Immature natural killer cell (primary cell): Measurements from ENCODE around the gene PTGER2. TPM values are rescaled to one million over a fixed set of nuclear protein-coding genes. Genes with fewer than 3 reads are reported as not detected.
A peak's percentile ranks its signal among the peaks of the same experiment; 100 is the strongest.

Experiments used
- DNase-seq, 3 donors: peaks; one replicate each; pipeline ENCODE4 v3.0.0; 2022; ENCODE audit warnings: mixed read lengths in 1 of 3
- H3K27ac Mint-ChIP-seq, 6 donors: one replicate each; pipeline ENCODE4 v1.8.0; 2020; ENCODE audit warnings: mixed read lengths in 6 of 6, mild to moderate bottlenecking in 5 of 6, inconsistent platforms in 4 of 6, moderate library complexity in 3 of 6
- H3K27me3 Mint-ChIP-seq, 3 donors: one replicate each; pipeline ENCODE4 v1.8.0; 2020 to 2021; ENCODE audit warnings: low read depth in 3 of 3, mild to moderate bottlenecking in 3 of 3, mixed read lengths in 3 of 3, moderate library complexity in 3 of 3, inconsistent platforms in 1 of 3
- H3K36me3 Mint-ChIP-seq, 3 donors: one replicate each; pipeline ENCODE4 v1.8.0; 2020; ENCODE audit warnings: mixed read lengths in 3 of 3, inconsistent platforms in 2 of 3, mild to moderate bottlenecking in 2 of 3
- H3K4me1 Mint-ChIP-seq, 2 donors: one replicate each; pipeline ENCODE4 v1.8.0; 2020; ENCODE audit warnings: inconsistent platforms in 2 of 2, mild to moderate bottlenecking in 2 of 2, mixed read lengths in 2 of 2, moderate library complexity in 1 of 2
- H3K4me3 Mint-ChIP-seq, 5 donors: one replicate each; pipeline ENCODE4 v1.8.0; 2020; ENCODE audit warnings: mild to moderate bottlenecking in 5 of 5, mixed read lengths in 5 of 5, inconsistent platforms in 3 of 5, moderate library complexity in 3 of 5
- H3K9me3 Mint-ChIP-seq, 6 donors: one replicate each; pipeline ENCODE4 v1.8.0; 2020; ENCODE audit warnings: mild to moderate bottlenecking in 6 of 6, mixed read lengths in 6 of 6, inconsistent platforms in 4 of 6, moderate library complexity in 3 of 6
- polyA plus RNA-seq, 3 donors: library from polyadenylated mRNA; unstranded; fragments of 300-500 nt; fragmentation: Illumina TruSeq; gene quantifications; one replicate each; pipeline ENCODE4 v1.2.3, GENCODE V29; 2021

PTGER2 gene
- polyA plus RNA-seq, 3 donors from 2014 or later = 154 to 252 (median 250) TPM

DNA sequence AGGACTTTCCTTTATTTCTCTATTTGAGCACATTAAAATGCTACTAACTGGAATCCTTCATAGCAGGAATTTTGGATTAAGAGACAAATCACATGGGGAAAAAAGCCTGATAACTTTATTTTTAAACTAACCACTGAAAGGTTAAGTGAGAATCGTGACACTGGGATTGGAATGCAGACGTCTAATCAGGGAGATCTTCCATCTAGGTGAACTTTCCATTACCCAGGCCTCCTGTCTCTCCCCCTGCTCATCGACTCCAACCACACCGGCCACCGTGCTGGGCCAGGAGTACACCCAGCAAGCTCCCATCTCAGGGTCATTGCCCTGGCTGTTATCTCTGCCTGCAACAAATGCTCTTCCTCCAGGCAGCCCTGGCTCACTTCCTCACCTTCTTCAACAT is 19.0 kb downstream of the PTGER2 start:
- Mint-ChIP-seq H3K36me3 (peaks cover 21 to 30% (median 22%) of the 10 kb centered on the region in 3 donors), H3K4me1 (peaks cover 70 to 84% of the 10 kb centered on the region in 2 donors)

DNA sequence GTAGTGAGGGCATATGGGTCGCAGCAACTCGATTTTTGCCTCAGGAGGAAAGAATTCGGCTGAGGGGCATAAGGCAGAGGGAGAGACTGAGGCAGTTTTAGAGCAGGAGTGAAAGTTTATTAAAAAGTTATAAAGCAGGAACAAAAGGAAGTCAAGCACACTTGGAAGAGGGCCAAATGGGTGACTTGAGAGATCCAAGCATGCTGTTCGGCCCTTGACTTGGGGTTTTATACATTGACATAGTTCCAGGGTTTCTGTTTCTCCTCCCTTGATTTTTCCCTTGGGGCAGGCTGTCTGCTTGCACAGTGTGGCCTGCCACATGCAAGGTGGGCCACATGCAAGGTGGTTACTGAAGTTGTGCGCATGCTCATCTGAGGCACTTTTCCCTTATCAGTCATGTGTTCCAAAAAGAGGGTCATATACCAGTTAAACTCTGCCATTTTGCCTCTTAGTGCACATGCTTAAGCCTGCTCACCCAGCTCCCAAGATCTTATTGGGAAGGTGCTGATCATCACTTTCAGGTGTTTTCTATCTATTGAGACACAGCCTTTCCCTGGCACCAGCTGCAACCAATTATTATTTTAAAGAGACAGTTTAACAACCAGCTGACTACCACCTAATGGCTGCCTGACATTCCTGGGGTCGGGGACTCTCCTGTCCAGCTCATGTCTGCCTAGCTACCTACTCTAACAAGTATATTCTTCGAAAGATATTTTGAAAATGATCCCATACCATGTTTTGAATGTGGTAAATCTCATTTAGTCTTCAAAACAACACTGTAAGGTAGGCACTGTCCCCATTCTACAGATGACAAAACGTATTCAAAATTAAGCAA is 19.9 kb downstream of the PTGER2 start:
- peaks cover 69 to 76% of the 10 kb centered on the region in 2 donors for H3K4me1 Mint-ChIP-seq
- peaks cover 0 to 3% (median 2%) of the 10 kb centered on the region in 3 donors for H3K27me3 Mint-ChIP-seq
- H3K9me3 Mint-ChIP-seq = no peaks in the 10 kb centered on the region
- H3K27ac Mint-ChIP-seq = peak overlapping the region; percentile 38 to 91 (median 72)
- H3K4me3 Mint-ChIP-seq = peak overlapping the region in 2 of 5 donors; percentile 19 to 43
- peaks cover 21 to 28% (median 22%) of the 10 kb centered on the region in 3 donors for H3K36me3 Mint-ChIP-seq
- no peak for DNase-seq

More for the DNA sequence above, 19.0 kb downstream of the PTGER2 start:
- H3K27me3 Mint-ChIP-seq = peaks cover 0 to 3% (median 2%) of the 10 kb centered on the region in 3 donors
- DNase-seq = no peak
- H3K4me3 Mint-ChIP-seq = peak overlapping the region in 4 of 5 donors; percentile 3 to 46 (median 34)
- H3K27ac Mint-ChIP-seq = peak overlapping the region; percentile 38 to 91 (median 68)
- H3K9me3 Mint-ChIP-seq = no peaks in the 10 kb centered on the region

DNA sequence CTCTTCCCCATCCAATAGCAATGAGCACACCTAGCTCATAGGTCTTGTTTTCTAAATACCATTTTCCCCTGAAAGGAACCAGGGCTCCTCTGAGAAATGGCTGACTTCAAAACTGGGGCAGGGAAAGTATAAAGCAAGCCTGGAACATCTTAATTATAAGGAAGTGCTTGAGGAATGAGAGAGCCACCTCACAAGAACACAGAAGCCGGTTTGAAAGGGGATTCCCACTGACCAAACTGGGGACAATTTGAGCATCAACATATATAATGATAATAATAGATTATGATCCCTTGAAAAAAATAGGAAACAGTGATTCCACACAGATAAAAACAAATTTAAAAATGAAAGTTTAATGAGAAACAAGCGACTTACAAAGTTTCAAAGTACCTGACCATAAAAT is 22.1 kb downstream of the PTGER2 start:
- H3K27ac Mint-ChIP-seq = no peak overlapping the region
- H3K36me3 Mint-ChIP-seq = peaks cover 8 to 20% (median 16%) of the 10 kb centered on the region in 3 donors
- peaks cover 54 to 62% of the 10 kb centered on the region in 2 donors for H3K4me1 Mint-ChIP-seq
- no peak for DNase-seq
- H3K9me3 Mint-ChIP-seq = no peaks in the 10 kb centered on the region
- peaks cover 0 to 3% (median 2%) of the 10 kb centered on the region in 3 donors for H3K27me3 Mint-ChIP-seq
- H3K4me3 Mint-ChIP-seq = no peak overlapping the region

DNA sequence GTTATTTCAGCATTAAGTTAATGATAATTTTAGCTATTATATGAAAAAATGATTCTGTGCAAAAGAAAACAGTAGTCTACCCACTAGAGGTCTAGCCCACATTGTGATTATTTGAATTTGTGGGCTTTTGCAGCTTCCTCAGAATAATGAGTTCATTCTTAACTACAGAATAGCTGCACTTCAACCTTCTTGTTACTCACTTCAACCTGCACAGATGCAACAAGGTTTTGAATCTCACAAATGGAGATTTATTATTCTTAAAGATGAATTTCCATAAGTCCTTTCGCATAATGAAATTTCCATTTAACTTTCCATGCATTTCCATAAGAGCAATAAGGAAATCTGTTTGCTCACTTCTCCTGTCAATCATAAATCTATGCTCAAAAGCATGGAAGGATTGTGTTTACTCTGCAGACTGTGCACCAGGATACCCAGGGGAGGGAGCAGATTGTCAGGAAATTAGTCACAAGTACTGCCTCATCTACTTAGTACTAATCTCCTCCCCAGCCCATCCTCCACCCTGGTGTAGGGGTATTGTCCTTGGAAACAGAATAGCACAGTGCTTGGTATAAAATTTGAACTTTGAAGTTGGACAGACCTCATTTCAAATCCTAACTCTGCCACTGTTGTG is 24.1 kb downstream of the PTGER2 start:
- DNase-seq = no peak
- Mint-ChIP-seq H3K4me1 (peaks cover 35 to 42% of the 10 kb centered on the region in 2 donors), H3K9me3 (no peaks in the 10 kb centered on the region), H3K4me3 (no peak overlapping the region), H3K36me3 (peaks cover 0 to 13% (median 8%) of the 10 kb centered on the region in 3 donors), H3K27me3 (peaks cover 0 to 3% (median 0%) of the 10 kb centered on the region in 3 donors), H3K27ac (peak overlapping the region in 3 of 6 donors; percentile 4 to 53 (median 31))

DNA sequence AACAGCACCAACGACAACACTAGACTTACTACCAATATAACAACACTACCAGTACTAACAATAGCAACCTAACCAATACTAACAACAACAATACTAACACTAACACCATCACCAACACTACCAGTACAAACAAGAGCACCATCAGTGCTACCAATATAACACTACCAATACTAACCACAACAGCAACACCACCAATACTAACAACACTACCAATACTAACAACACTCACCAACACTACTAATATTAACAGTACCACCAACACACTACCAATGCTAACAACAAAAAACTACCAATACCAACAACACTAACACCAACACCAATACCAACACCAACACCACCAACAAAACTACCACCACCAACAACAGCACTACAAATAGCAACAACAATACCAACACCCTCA is 25.1 kb downstream of the PTGER2 start:
- Mint-ChIP-seq H3K27ac (no peak overlapping the region), H3K4me1 (peaks cover 24 to 31% of the 10 kb centered on the region in 2 donors), H3K9me3 (no peaks in the 10 kb centered on the region), H3K27me3 (peaks cover 0 to 3% (median 0%) of the 10 kb centered on the region in 3 donors), H3K36me3 (peaks cover 0 to 12% (median 3%) of the 10 kb centered on the region in 3 donors), H3K4me3 (no peak overlapping the region)
- DNase-seq = no peak

DNA sequence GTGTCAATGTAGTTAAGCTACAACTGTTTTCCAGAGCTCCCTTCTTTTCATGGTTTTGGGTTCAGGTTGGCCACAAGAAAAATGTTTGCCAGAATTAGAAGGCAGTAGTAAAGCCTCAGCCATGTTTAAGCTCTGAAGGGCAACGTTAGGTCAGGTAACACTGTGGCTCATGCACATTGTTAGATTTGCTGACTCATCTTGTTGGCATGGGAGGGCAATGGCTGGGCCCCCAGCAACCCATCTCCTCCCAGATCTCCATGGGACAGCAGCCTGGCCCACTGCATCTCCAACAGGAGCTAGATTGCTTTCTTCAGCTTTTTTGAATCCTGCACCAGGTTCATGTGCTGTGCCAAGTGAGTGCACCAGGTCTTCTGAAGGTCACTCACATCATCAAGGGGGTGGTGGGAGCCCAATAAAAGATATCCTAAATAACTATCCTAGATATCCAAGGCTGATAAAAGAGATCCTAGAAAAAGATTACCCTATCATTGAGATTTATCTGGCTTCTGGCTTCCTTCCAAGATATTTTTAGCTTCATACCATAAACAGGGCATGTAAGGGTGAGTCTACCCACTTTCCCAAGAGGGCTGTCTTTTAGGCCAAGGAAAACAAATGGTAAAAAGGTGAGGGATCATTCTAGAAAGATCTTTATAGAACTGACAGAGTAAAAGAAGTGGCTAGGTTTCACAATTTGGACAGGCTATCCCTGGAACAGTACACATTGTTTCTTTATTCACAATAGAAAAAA is 28.9 kb downstream of the PTGER2 start:
- Mint-ChIP-seq H3K27me3 (peaks cover 0 to 5% (median 0%) of the 10 kb centered on the region in 3 donors), H3K4me3 (no peak overlapping the region), H3K4me1 (peaks cover 8 to 20% of the 10 kb centered on the region in 2 donors), H3K36me3 (peaks cover 0 to 18% (median 6%) of the 10 kb centered on the region in 3 donors), H3K27ac (no peak overlapping the region), H3K9me3 (no peaks in the 10 kb centered on the region)
- DNase-seq = no peak

DNA sequence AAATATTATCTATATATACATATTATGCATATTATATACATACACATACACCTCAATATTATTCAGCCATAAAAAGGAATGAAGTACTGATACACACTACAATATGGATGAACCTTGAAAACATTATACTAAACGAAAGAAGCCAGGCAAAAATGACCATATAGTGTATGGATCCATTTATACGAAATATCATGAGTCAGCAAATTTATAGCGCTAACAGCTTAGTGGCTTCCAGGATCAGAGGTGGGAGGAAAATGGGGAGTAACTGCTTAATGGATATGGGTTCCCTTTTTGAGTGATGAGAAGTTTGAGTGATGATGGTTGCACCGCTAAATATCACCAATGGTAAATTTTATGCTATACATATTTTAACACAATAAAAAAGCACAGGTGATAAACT is 32.7 kb downstream of the PTGER2 start:
- no peak for DNase-seq
- no peaks in the 10 kb centered on the region for H3K9me3 Mint-ChIP-seq
- H3K27me3 Mint-ChIP-seq = peaks cover 0 to 5% (median 0%) of the 10 kb centered on the region in 3 donors
- peaks cover 0 to 11% (median 3%) of the 10 kb centered on the region in 3 donors for H3K36me3 Mint-ChIP-seq
- peaks cover 40 to 45% of the 10 kb centered on the region in 2 donors for H3K4me1 Mint-ChIP-seq
- no peak overlapping the region for H3K27ac Mint-ChIP-seq
- no peak overlapping the region for H3K4me3 Mint-ChIP-seq

DNA sequence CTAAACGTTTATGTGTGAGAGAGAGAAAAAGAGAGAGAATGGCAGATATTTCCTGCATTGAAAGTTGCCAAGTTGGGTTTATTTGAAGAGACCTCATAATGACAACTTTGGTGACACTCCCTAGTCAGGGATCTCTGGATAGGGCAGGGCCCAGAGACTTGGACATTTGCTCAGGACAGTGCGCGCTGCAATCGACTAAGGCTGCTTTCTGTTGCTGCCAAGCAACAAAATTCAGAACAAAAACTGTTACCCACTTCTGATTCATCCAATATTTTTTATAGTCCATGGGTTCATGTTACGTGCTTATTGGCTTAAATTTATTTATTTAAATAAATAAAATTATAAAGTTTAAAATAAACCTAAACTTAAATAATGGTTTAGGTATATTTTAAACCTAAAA is 34.2 kb downstream of the PTGER2 start:
- Mint-ChIP-seq H3K9me3 (no peaks in the 10 kb centered on the region), H3K36me3 (peaks cover 0 to 9% (median 3%) of the 10 kb centered on the region in 3 donors), H3K4me1 (peaks cover 54 to 60% of the 10 kb centered on the region in 2 donors), H3K4me3 (peak overlapping the region in 4 of 5 donors; percentile 29 to 61 (median 45)), H3K27ac (peak overlapping the region in 3 of 6 donors; percentile 58 to 87 (median 79)), H3K27me3 (peaks cover 0 to 9% (median 5%) of the 10 kb centered on the region in 3 donors)
- no peak for DNase-seq

DNA sequence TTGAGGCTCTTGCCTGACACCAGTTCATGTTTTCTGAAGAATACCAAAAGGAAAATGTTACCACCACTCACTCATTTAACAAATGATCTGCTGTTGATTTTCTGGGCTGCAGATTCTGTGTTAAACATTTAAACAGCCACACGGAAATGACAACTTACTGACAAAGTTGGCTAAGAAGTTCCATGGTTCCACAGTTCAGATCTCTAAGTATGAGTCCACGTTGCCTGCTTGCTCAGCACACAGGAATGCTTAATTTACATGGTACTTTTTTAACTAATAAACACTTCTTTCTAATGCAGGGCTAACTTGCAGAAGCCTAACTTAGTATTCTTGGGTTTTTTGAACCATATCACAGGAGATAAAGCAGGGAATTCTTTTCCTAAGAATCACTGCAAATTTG is 34.7 kb downstream of the PTGER2 start:
- DNase-seq = no peak
- Mint-ChIP-seq H3K27me3 (peaks cover 0 to 9% (median 5%) of the 10 kb centered on the region in 3 donors), H3K4me3 (peak overlapping the region in 3 of 5 donors; percentile 22 to 50 (median 35)), H3K4me1 (peaks cover 59 to 65% of the 10 kb centered on the region in 2 donors), H3K9me3 (no peaks in the 10 kb centered on the region), H3K36me3 (peaks cover 0 to 6% (median 3%) of the 10 kb centered on the region in 3 donors), H3K27ac (peak overlapping the region; percentile 32 to 97 (median 80))

DNA sequence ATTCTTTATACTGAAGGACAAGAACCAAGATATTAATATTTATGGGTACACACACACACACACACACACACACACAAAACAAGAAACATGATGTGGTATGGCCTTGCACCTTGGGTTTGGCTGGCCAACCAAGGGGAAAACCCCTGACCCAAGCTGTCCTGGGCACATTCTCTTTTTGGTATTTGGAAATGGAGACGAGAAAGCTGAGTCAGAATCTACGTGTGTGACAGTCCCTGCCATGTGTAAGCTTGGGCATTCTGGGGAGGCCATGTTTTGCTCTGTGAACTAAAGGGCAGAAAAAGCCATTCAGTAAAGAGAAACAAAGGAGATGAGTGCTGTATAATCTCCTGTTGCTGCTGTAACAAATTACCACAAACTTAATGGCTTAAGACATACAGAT is 35.6 kb downstream of the PTGER2 start:
- H3K4me1 Mint-ChIP-seq = peaks cover 69 to 75% of the 10 kb centered on the region in 2 donors
- peaks cover 1 to 8% (median 4%) of the 10 kb centered on the region in 3 donors for H3K36me3 Mint-ChIP-seq
- H3K27me3 Mint-ChIP-seq = peaks cover 0 to 7% (median 5%) of the 10 kb centered on the region in 3 donors
- no peaks in the 10 kb centered on the region for H3K9me3 Mint-ChIP-seq
- H3K4me3 Mint-ChIP-seq = peak overlapping the region in 4 of 5 donors; percentile 8 to 88 (median 46)
- H3K27ac Mint-ChIP-seq = peak overlapping the region; percentile 87 to 97 (median 95)
- peak in 1 of 3 donors; percentile 21 for DNase-seq

DNA sequence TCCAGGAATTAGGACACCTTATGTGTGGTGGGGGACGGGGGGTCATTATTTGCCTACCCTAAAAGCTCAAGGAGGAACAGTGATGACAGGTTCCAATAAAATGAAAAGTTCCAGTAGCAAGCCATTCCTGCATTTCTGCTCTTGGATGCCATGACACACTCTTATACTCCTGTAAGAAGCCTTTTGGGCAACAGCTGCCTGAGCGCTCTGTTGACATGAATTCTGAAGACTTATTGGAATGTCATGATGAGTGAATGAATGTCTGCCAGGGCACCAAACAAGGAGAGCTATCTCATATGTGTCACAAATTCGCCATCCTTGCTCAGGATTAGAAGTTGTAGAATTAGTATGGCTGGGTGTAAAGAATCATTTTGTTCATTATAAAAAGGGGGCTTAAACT is 36.3 kb downstream of the PTGER2 start:
- H3K4me1 Mint-ChIP-seq = peaks cover 76 to 82% of the 10 kb centered on the region in 2 donors
- H3K4me3 Mint-ChIP-seq = peak overlapping the region in 4 of 5 donors; percentile 66 to 88 (median 79)
- peaks cover 0 to 7% (median 6%) of the 10 kb centered on the region in 3 donors for H3K27me3 Mint-ChIP-seq
- peaks cover 4 to 6% (median 4%) of the 10 kb centered on the region in 3 donors for H3K36me3 Mint-ChIP-seq
- H3K27ac Mint-ChIP-seq = peak overlapping the region; percentile 87 to 97 (median 95)
- no peak for DNase-seq
- no peaks in the 10 kb centered on the region for H3K9me3 Mint-ChIP-seq

DNA sequence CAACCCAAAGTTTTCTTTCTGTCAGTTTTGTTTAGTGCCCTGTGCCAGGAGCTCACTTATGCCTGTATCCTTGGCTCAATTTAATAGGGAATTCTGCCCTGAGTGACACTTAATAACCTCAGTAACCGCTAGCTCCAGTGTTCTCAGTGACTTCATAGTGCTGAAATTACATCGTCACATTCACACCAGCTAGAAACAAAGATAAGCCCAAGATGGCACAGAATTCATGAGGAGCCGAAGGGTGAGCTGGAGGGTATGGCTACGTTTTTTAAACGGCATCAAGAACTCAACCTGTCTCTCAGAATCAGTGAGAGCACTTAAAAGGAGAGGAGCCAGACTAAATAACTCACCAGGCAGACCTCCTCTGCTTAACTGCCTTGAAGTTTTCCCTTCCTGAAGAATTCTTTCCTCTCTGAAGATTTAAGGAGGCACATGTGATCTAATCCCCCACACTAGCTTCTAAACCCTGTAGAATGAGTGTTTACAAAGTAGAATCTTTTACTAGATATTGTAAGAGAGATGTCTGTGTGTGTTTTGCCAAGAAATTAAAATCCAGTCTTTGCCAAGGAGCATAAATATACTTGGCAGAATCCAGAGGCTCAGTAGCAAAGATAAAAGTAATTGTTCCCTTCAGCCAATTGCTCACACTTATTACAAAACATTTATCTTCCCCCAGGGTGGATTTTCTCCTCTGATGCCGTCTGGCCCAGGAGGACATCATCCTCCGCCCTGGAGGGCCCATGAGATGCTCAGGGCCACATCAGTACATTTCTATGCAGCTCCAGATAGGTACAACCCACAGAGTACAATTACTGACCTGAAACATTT is 37.3 kb downstream of the PTGER2 start:
- H3K4me1 Mint-ChIP-seq = peaks cover 83 to 88% of the 10 kb centered on the region in 2 donors
- H3K36me3 Mint-ChIP-seq = peaks cover 4 to 5% (median 4%) of the 10 kb centered on the region in 3 donors
- peak overlapping the region; percentile 66 to 88 (median 81) for H3K4me3 Mint-ChIP-seq
- peak overlapping the region; percentile 87 to 97 (median 95) for H3K27ac Mint-ChIP-seq
- H3K9me3 Mint-ChIP-seq = no peaks in the 10 kb centered on the region
- peaks cover 0 to 8% (median 8%) of the 10 kb centered on the region in 3 donors for H3K27me3 Mint-ChIP-seq
- peak in 1 of 3 donors; percentile 21 for DNase-seq
